IPS DF 4.7 (cell line): Measurements from ENCODE around the gene MARK2.

Source experiments
- DNase-seq: peaks from one replicate; pipeline ENCODE4 v3.0.0-alpha.2; 2013; ENCODE audit warnings: low spot score; ENCODE audit errors: extremely low read depth

Gene MARK2

GRCh38 chr11:63879598-63880402 lies 40.9 kb downstream of the MARK2 start:
- no peak for DNase-seq

- DNase-seq: no peak
These were observed 41.5 kb downstream of the MARK2 start for GRCh38 chr11:63880403-63880790.

- DNase-seq: peak; percentile 51
These were observed 43.8 kb downstream of the MARK2 start for GRCh38 chr11:63882555-63883242.

- DNase-seq: no peak
These were observed 44.9 kb downstream of the MARK2 start for GRCh38 chr11:63883791-63884190.

GRCh38 chr11:63884196-63884932 lies 45.5 kb downstream of the MARK2 start:
- no peak for DNase-seq

GRCh38 chr11:63887386-63887999 lies 48.6 kb downstream of the MARK2 start:
- no peak for DNase-seq

- no peak for DNase-seq
These were observed 49.5 kb downstream of the MARK2 start for GRCh38 chr11:63888170-63889086.

GRCh38 chr11:63889344-63889743 lies 50.4 kb downstream of the MARK2 start:
- DNase-seq: no peak

GRCh38 chr11:63890368-63890767 lies 51.5 kb downstream of the MARK2 start:
- no peak for DNase-seq

- DNase-seq: no peak
These were observed 53.3 kb downstream of the MARK2 start for GRCh38 chr11:63892228-63892627.

GRCh38 chr11:63893355-63893754 lies 54.4 kb downstream of the MARK2 start:
- DNase-seq: no peak

GRCh38 chr11:63896071-63896470 lies 57.2 kb downstream of the MARK2 start:
- DNase-seq: no peak

- DNase-seq: no peak
These were observed 58.7 kb downstream of the MARK2 start for GRCh38 chr11:63897459-63898146.

GRCh38 chr11:63901660-63902059 lies 62.8 kb downstream of the MARK2 start:
- DNase-seq: no peak

GRCh38 chr11:63903884-63904283 lies 65.0 kb downstream of the MARK2 start:
- DNase-seq: no peak

GRCh38 chr11:63904743-63905142 lies 65.8 kb downstream of the MARK2 start:
- DNase-seq: no peak

GRCh38 chr11:63905179-63905578 lies 66.3 kb downstream of the MARK2 start:
- no peak for DNase-seq

- DNase-seq: no peak
These were observed 67.2 kb downstream of the MARK2 start for GRCh38 chr11:63906087-63906486.

GRCh38 chr11:63906585-63906984 lies 67.7 kb downstream of the MARK2 start:
- DNase-seq: no peak

GRCh38 chr11:63907063-63907462 lies 68.2 kb downstream of the MARK2 start:
- no peak for DNase-seq
